H1 (cell line): ENCODE data around the gene PRIMA1. TPM values are rescaled to one million over a fixed set of nuclear protein-coding genes. Genes with fewer than 3 reads are reported as not detected.

ENCODE experiments used
- CTCF ChIA-PET: fragments of 300-600 bp; sonication (Branson Sonifier 250); formaldehyde crosslinking; loops from one replicate; lab custom pipeline; 2021; ENCODE audit not compliant: partially characterized antibody; lab: Charles Lee
- POLR2A ChIA-PET: fragments of 300-600 bp; sonication (Branson Sonifier 250); formaldehyde crosslinking; loops from one replicate; lab custom pipeline; 2021; ENCODE audit warnings: inconsistent platforms; ENCODE audit not compliant: partially characterized antibody; lab: Charles Lee
- DNase-seq, 2 experiments: peaks; one replicate each; pipeline versions ENCODE4 v3.0.0 to v3.0.0-alpha.2; 2010 to 2022; ENCODE audit warnings: low spot score in 2 of 2, low read depth in 1 of 2, mixed read lengths in 1 of 2
- FAIRE-seq: peaks from 2 replicates; lab custom pipeline; 2011; peaks lifted over from hg19 to GRCh38; lab: Jason Lieb, UNC
- H2AFZ ChIP-seq: 2 replicates; pipeline ENCODE4 v1.8.1; 2012; ENCODE audit warnings: low read length, inconsistent platforms
- H2AK5ac ChIP-seq: 2 replicates; pipeline ENCODE4 v1.6.1; 2013; ENCODE audit warnings: low read depth, low read length
- H2BK120ac ChIP-seq: replicated peaks from 2 replicates; pipeline ENCODE3; 2013; ENCODE audit warnings: low read depth, low read length, inconsistent platforms
- H2BK12ac ChIP-seq: 2 replicates; pipeline ENCODE4 v1.6.1; 2013; ENCODE audit warnings: low read depth, low read length
- H2BK15ac ChIP-seq: 2 replicates; pipeline ENCODE4 v1.6.1; 2013; ENCODE audit warnings: low read length
- H2BK20ac ChIP-seq: 2 replicates; pipeline ENCODE4 v1.6.1; 2013; ENCODE audit warnings: low read length
- H2BK5ac ChIP-seq: 2 replicates; pipeline ENCODE4 v1.6.1; 2013; ENCODE audit warnings: low read depth, low read length
- H3K14ac ChIP-seq: 2 replicates; pipeline ENCODE4 v1.6.1; 2013; ENCODE audit warnings: inconsistent platforms; ENCODE audit not compliant: insufficient read length
- H3K18ac ChIP-seq: 2 replicates; pipeline ENCODE4 v1.6.1; 2013; ENCODE audit warnings: low read length; ENCODE audit errors: extremely low read depth
- H3K23ac ChIP-seq: 2 replicates; pipeline ENCODE4 v1.6.1; 2013; ENCODE audit warnings: inconsistent platforms; ENCODE audit not compliant: insufficient read length
- H3K23me2 ChIP-seq: 2 replicates; pipeline ENCODE4 v1.6.1; 2013; ENCODE audit warnings: low read depth, low read length
- H3K27ac ChIP-seq: 2 replicates; pipeline ENCODE4 v1.6.1; 2011; ENCODE audit warnings: low read depth, low read length, inconsistent platforms
- H3K27me3 ChIP-seq, 4 experiments: replicated peaks in 1 of 4; 1 replicate in 1 of 4; 2 replicates in 3 of 4; pipeline versions ENCODE4 v1.6.1 to v1.8.1; 2011 to 2013; ENCODE audit warnings: low read length in 3 of 4, mild to moderate bottlenecking in 3 of 4, inconsistent platforms in 2 of 4, mixed read lengths in 2 of 4, moderate library complexity in 1 of 4; ENCODE audit not compliant: control insufficient read depth in 3 of 4, insufficient read depth in 3 of 4; ENCODE audit errors: extremely low read depth in 1 of 4
- H3K36me3 ChIP-seq, 4 experiments: 2 replicates each; pipeline versions ENCODE4 v1.6.1 to v1.8.1; 2011 to 2013; ENCODE audit warnings: mild to moderate bottlenecking in 4 of 4, low read length in 3 of 4, moderate library complexity in 2 of 4, control low read depth in 1 of 4, inconsistent platforms in 1 of 4; ENCODE audit not compliant: insufficient read depth in 4 of 4, control insufficient read depth in 2 of 4
- H3K4ac ChIP-seq: replicated peaks from 2 replicates; pipeline ENCODE3; 2013; ENCODE audit warnings: low read length, low read depth, mixed read lengths, inconsistent platforms; ENCODE audit not compliant: insufficient read length
- H3K4me1 ChIP-seq, 4 experiments: replicated peaks in 1 of 4; 1 replicate in 1 of 4; 2 replicates in 3 of 4; pipeline versions ENCODE4 v1.6.1 to v1.8.1; 2011 to 2013; ENCODE audit warnings: low read length in 3 of 4, inconsistent platforms in 2 of 4, mixed read lengths in 1 of 4; ENCODE audit not compliant: insufficient read depth in 4 of 4, control insufficient read depth in 3 of 4
- H3K4me2 ChIP-seq, 2 experiments: 2 replicates each; pipeline versions ENCODE4 v1.6.1 to v1.8.1; 2011 to 2013; ENCODE audit warnings: low read depth in 2 of 2, low read length in 2 of 2, control low read depth in 1 of 2, inconsistent platforms in 1 of 2, mild to moderate bottlenecking in 1 of 2; ENCODE audit not compliant: insufficient read depth in 1 of 2
- H3K4me3 ChIP-seq, 4 experiments: fragments of 200-600, 300-600 bp in 1 of 4; sonication (generic), shearing (Covaris generic), sonication (Bioruptor Twin) in 1 of 4; 2 replicates each; pipeline versions ENCODE4 v1.5.1 to v1.8.1; 2011 to 2016; ENCODE audit warnings: low read length in 4 of 4, low read depth in 3 of 4, control low read depth in 2 of 4, inconsistent platforms in 2 of 4, mild to moderate bottlenecking in 2 of 4, mixed read lengths in 1 of 4, moderate library complexity in 1 of 4; ENCODE audit not compliant: insufficient read depth in 2 of 4; ENCODE audit errors: extremely low read depth in 1 of 4
- H3K56ac ChIP-seq: replicated peaks from 2 replicates; pipeline ENCODE3; 2013; ENCODE audit warnings: low read depth, mild to moderate bottlenecking, mixed read lengths, low read length, inconsistent platforms; ENCODE audit not compliant: insufficient read length
- H3K79me1 ChIP-seq: 2 replicates; pipeline ENCODE4 v1.6.1; 2013; ENCODE audit warnings: low read depth, low read length, control low read depth
- H3K79me2 ChIP-seq, 2 experiments: 2 replicates each; pipeline versions ENCODE4 v1.6.1 to v1.8.1; 2012 to 2013; ENCODE audit warnings: low read length in 2 of 2, mild to moderate bottlenecking in 2 of 2, inconsistent platforms in 1 of 2; ENCODE audit not compliant: insufficient read depth in 2 of 2, control insufficient read depth in 1 of 2
- H3K9ac ChIP-seq, 4 experiments: replicated peaks in 1 of 4; 1 replicate in 1 of 4; 2 replicates in 3 of 4; pipeline versions ENCODE4 v1.6.1 to v1.8.1; 2011 to 2013; ENCODE audit warnings: low read depth in 3 of 4, low read length in 3 of 4, control low read depth in 2 of 4, mild to moderate bottlenecking in 2 of 4, moderate library complexity in 2 of 4, inconsistent platforms in 1 of 4; ENCODE audit errors: extremely low read depth in 1 of 4
- H3K9me3 ChIP-seq, 2 experiments: 2 replicates each; pipeline versions ENCODE4 v1.6.1 to v1.8.1; 2012 to 2013; ENCODE audit warnings: mild to moderate bottlenecking in 2 of 2, moderate library complexity in 2 of 2, control low read depth in 1 of 2, inconsistent platforms in 1 of 2, low read depth in 1 of 2, low read length in 1 of 2, mixed read lengths in 1 of 2; ENCODE audit not compliant: insufficient read depth in 2 of 2
- H4K20me1 ChIP-seq, 2 experiments: replicated peaks in 1 of 2; 2 replicates each; pipeline versions ENCODE3 to v1.8.1; 2011 to 2013; ENCODE audit warnings: inconsistent platforms in 2 of 2, low read length in 2 of 2, mild to moderate bottlenecking in 1 of 2; ENCODE audit not compliant: insufficient read depth in 2 of 2, control insufficient read depth in 1 of 2
- H4K5ac ChIP-seq: 2 replicates; pipeline ENCODE4 v1.6.1; 2013; ENCODE audit warnings: low read length, low read depth, mixed read lengths, inconsistent platforms; ENCODE audit not compliant: insufficient read length
- H4K8ac ChIP-seq: 2 replicates; pipeline ENCODE4 v1.8.0; 2013; ENCODE audit warnings: mild to moderate bottlenecking, moderate library complexity, low read length, inconsistent platforms; ENCODE audit not compliant: insufficient read depth; ENCODE audit errors: extremely low read depth
- H4K91ac ChIP-seq: replicated peaks from 2 replicates; pipeline ENCODE3; 2013; ENCODE audit warnings: low read length, mixed read lengths, inconsistent platforms; ENCODE audit not compliant: insufficient read length
- CHD2 ChIP-seq: IDR thresholded peaks from 2 replicates; pipeline ENCODE4 v1.6.1; 2012; ENCODE audit warnings: low read length, improper control_type of control experiment
- EGR1 ChIP-seq: IDR thresholded peaks from 2 replicates; pipeline ENCODE4 v1.6.1; 2011; ENCODE audit warnings: low read depth, low read length, borderline replicate concordance
- JUND ChIP-seq: IDR thresholded peaks from 2 replicates; pipeline ENCODE4 v1.6.1; 2011; ENCODE audit warnings: mild to moderate bottlenecking, improper control_type of control experiment, low read length
- KDM1A ChIP-seq: fragments of 200-600, 300-600 bp; sonication (generic); IDR thresholded peaks from 2 replicates; pipeline ENCODE4 v1.7.1; 2016; ENCODE audit warnings: mild to moderate bottlenecking, low read length, borderline replicate concordance
- KDM5A ChIP-seq: fragments of 200-600 bp; IDR thresholded peaks from 2 replicates; pipeline ENCODE4 v1.7.1; 2012; ENCODE audit warnings: mild to moderate bottlenecking, low read length, inconsistent platforms, mixed read lengths
- POLR2A ChIP-seq, 2 experiments: IDR thresholded peaks; 1 replicate in 1 of 2; 2 replicates in 1 of 2; pipeline ENCODE4 v1.6.1; 2011; ENCODE audit warnings: low read depth in 2 of 2, low read length in 2 of 2, mild to moderate bottlenecking in 2 of 2; ENCODE audit errors: control extremely low read depth in 1 of 2
- RFX5 ChIP-seq: IDR thresholded peaks from 2 replicates; pipeline ENCODE4 v1.6.1; 2011; ENCODE audit warnings: low read depth, low read length, improper control_type of control experiment, borderline replicate concordance
- RNF2 ChIP-seq: fragments of 200-900, 300-1000 bp; sonication (generic); IDR thresholded peaks from 2 replicates; pipeline ENCODE4 v1.7.1; 2016; ENCODE audit warnings: borderline replicate concordance, low read depth, mild to moderate bottlenecking, antibody characterized with exemption, low read length; ENCODE audit not compliant: poor library complexity, severe bottlenecking; ENCODE audit errors: missing control alignments
- SIN3A ChIP-seq, 2 experiments: IDR thresholded peaks in 1 of 2; conservative IDR thresholded peaks in 1 of 2; 2 replicates each; pipeline ENCODE4 v1.6.1; 2011 to 2012; ENCODE audit warnings: low read length in 2 of 2, improper control_type of control experiment in 1 of 2, low read depth in 1 of 2, mild to moderate bottlenecking in 1 of 2
- SIX5 ChIP-seq: IDR thresholded peaks from 2 replicates; pipeline ENCODE4 v1.6.1; 2011; ENCODE audit warnings: mild to moderate bottlenecking, low read depth, low read length
- SRF ChIP-seq: IDR thresholded peaks from 2 replicates; pipeline ENCODE4 v1.6.1; 2011; ENCODE audit warnings: mild to moderate bottlenecking, low read depth, low read length, moderate library complexity
- SUZ12 ChIP-seq: fragments of 200-600 bp; sonication (generic); IDR thresholded peaks from 2 replicates; pipeline ENCODE4 v1.6.1; 2012; ENCODE audit warnings: mild to moderate bottlenecking, inconsistent platforms, low read length, moderate library complexity, mixed read lengths
- WGBS, 2 experiments: shearing (Covaris generic) in 1 of 2; methylation state at CpG; one replicate each; pipeline versions ENCODE4 v1.1.6 to v1.1.7; 2013 to 2015; ENCODE audit warnings: low lambda C conversion rate in 2 of 2, mixed read lengths in 2 of 2, inconsistent platforms in 1 of 2, low coverage in 1 of 2, missing lambda C conversion rate in 1 of 2; ENCODE audit not compliant: insufficient replicate concordance in 2 of 2, insufficient coverage in 1 of 2, insufficient read length in 1 of 2; ENCODE audit errors: extremely low coverage in 1 of 2, missing lambda C conversion rate in 1 of 2; 5-methylcytosine and 5-hydroxymethylcytosine counted together
- polyA plus RNA-seq, 7 experiments: library from polyadenylated mRNA; depleted of rRNA in 3 of 7; stranded (reverse) in 5 of 7; unstranded in 2 of 7; fragments of >200 nt in 5 of 7; fragments of 200-250 nt in 2 of 7; gene quantifications; 1 replicate in 5 of 7; 2 replicates in 1 of 7; 4 replicates in 1 of 7; pipeline versions ENCODE4 v1.2.1 to v1.2.3, GENCODE V29; 2011 to 2013; ENCODE audit warnings: missing spikeins in 2 of 7, mixed read lengths in 2 of 7
- total RNA-seq: library from RNA; stranded (reverse); fragmentation: NEBNext Ultra II Directional; extraction: Animal tissue kit (Norgen Biotek cat#: 25700); gene quantifications from 2 replicates; pipeline ENCODE4 v1.2.1, GENCODE V29; 2021

PRIMA1 gene
- total and polyA plus RNA-seq, 2 of the 8 experiments (the other 6 are each of a cell fraction or from before 2014, with no cell fraction given), result 2.8 to 4.5 TPM

DNA sequence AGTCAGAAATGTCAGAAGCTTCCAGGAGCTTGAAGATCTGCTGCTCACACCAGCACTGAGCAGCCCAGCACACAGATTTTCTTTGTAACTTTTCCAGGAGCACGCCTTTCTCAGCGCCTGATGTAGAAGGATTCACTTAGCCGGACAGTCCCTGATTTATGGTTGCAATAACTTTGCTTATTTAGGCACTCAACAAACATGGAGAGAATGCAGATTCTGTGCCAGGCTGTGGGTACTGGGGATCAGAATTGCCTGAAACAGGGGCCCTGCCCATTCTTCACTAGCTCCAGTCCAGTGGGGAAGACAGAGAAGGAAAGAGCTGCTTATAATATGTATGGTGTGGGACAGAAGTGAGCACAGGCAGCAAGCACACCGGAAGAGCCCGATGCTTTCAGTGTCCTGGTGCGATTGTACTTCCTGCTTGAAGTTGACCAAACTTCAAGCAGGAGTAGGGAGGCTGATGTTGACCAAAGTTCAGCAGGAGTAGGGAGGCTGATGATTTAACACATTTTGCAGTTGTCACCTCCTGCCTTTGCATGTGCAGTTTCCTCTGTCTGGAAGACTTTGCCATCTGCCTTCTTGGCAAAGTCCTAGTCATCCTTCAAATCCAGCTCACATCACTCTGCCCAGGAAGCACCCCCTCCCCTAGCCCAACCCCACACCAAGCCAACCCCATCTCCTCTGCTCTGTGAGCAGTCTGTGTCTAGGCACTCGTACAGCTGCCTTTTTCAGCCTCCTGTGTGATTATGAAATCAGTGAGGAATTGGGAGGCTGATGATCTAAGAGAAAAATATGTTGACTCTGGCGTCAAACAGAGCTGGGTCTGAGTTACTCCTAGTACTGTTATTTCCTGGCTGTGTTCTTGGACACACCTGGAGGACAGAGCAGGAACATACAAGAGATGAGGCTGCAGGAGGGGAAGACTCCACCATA lies 12.0 kb upstream of the PRIMA1 start:
- WGBS, 2 experiments, result 92% methylated on average over 7 of the region's 8 CpGs; no CpG with 5 or more reads in 1 of the 2 experiments
- Histone ChIP-seq H3K9me3 (no peaks in the 10 kb centered on the region), H2BK15ac (no peak overlapping the region), H3K36me3 (no peaks in the 10 kb centered on the region), H3K23ac (no peak overlapping the region), H3K23me2 (no peaks in the 10 kb centered on the region), H3K56ac (no peak overlapping the region), H4K91ac (no peak overlapping the region), H3K79me1 (no peaks in the 10 kb centered on the region), H4K5ac (no peak overlapping the region), H3K14ac (no peak overlapping the region), H3K4ac (no peak overlapping the region), H3K27ac (no peak overlapping the region), H2AK5ac (0 out of 2 replicates have a peak overlapping the region, but pooled peaks have one; percentile 19), H3K4me1 (no peaks in the 10 kb centered on the region; a peak in 1 of 7 replicates), H2BK120ac (no peak overlapping the region), H3K4me3 (no peak overlapping the region), H4K20me1 (no peaks in the 10 kb centered on the region), H3K79me2 (no peaks in the 10 kb centered on the region), H2BK5ac (no peak overlapping the region), H3K18ac (no peak overlapping the region; the same call in 1 of the 2 replicates), H3K9ac (no peak overlapping the region), H2BK20ac (no peak overlapping the region), H3K27me3 (no peaks in the 10 kb centered on the region; a peak in 1 of 7 replicates), H2AFZ (no peak overlapping the region), H3K4me2 (no peak overlapping the region), H2BK12ac (no peak overlapping the region), H4K8ac (no peak overlapping the region)
- DNase-seq, result no peak
- ChIA-PET POLR2A (interaction anchor here (0.6 kb wide), 1 partner anchor 94 kb away, joined by 4 read pairs; no protein-coding TSS in a partner anchor), CTCF (interaction anchor here (0.6 to 6.1 kb wide), 9 partner anchors 9 to 152 kb away, joined by 3 to 57 read pairs (median 4); no protein-coding TSS in a partner anchor)
- FAIRE-seq, result no peak
- no peak for TF ChIP-seq RNF2
- TF ChIP-seq SIX5, result no peak
- no peak for TF ChIP-seq POLR2A (IDR thresholded peaks at IDR 0.05; ENCODE audit: control extremely low read depth in 1 of 2, low read depth in 2 of 2, low read length in 2 of 2)
- TF ChIP-seq EGR1, result no peak
- no peak for TF ChIP-seq KDM1A
- TF ChIP-seq SIN3A (conservative IDR thresholded peaks at IDR 0.05 in 1 of 2, IDR thresholded peaks at IDR 0.05 in 1 of 2; ENCODE audit: low read depth in 1 of 2, low read length in 2 of 2), result no peak
- TF ChIP-seq RFX5, result no peak
- TF ChIP-seq SUZ12, result no peak
- no peak for TF ChIP-seq SRF
- TF ChIP-seq KDM5A, result no peak
- no peak for TF ChIP-seq CHD2
- TF ChIP-seq JUND, result no peak
